ENCODE data around the gene PCDH15. TPM values are rescaled to one million over a fixed set of nuclear protein-coding genes. Genes with fewer than 3 reads are reported as not detected.

PCDH15 gene
- total and polyA plus RNA-seq, 2 donors: 0.09 to 0.14 TPM

- H3K27ac ChIP-seq (ENCODE audit: low read depth in 1 of 2, low read length in 1 of 2): no peak overlapping the region
- H3K36me3 ChIP-seq (ENCODE audit: control insufficient read depth in 2 of 2, insufficient read depth in 2 of 2, low read length in 1 of 2): no peaks in the 10 kb centered on the region
- WGBS: 91% methylated on average over 3 of the region's 3 CpGs
- H3K4me1 ChIP-seq (ENCODE audit: control insufficient read depth in 2 of 2, insufficient read depth in 2 of 2, low read length in 2 of 2): no peaks in the 10 kb centered on the region
- peaks cover 0 to 15% of the 10 kb centered on the region in 2 donors for H3K9me3 ChIP-seq (ENCODE audit: control insufficient read depth in 2 of 2, insufficient read depth in 1 of 2, low read length in 1 of 2)
- no peak overlapping the region for H3K4me3 ChIP-seq (ENCODE audit: low read length in 2 of 2)
- no peak for DNase-seq (ENCODE audit: low read depth in 6 of 9, low spot score in 9 of 9)
- H3K27me3 ChIP-seq (ENCODE audit: control insufficient read depth in 2 of 2, insufficient read depth in 1 of 2, low read length in 1 of 2): no peaks in the 10 kb centered on the region
These were observed 791.4 kb downstream of the PCDH15 start for GRCh38 chr10:54009672-54010071.

GRCh38 chr10:54002077-54002476 is 799.0 kb downstream of the PCDH15 start:
- WGBS: 95% methylated on average over 1 of the region's 1 CpG
- Histone ChIP-seq H3K27ac (ENCODE audit: low read depth in 1 of 2, low read length in 1 of 2) (no peak overlapping the region), H3K9me3 (ENCODE audit: control insufficient read depth in 2 of 2, insufficient read depth in 1 of 2, low read length in 1 of 2) (no peaks in the 10 kb centered on the region), H3K36me3 (ENCODE audit: control insufficient read depth in 2 of 2, insufficient read depth in 2 of 2, low read length in 1 of 2) (no peaks in the 10 kb centered on the region), H3K27me3 (ENCODE audit: control insufficient read depth in 2 of 2, insufficient read depth in 1 of 2, low read length in 1 of 2) (no peaks in the 10 kb centered on the region), H3K4me1 (ENCODE audit: control insufficient read depth in 2 of 2, insufficient read depth in 2 of 2, low read length in 2 of 2) (no peaks in the 10 kb centered on the region), H3K4me3 (ENCODE audit: low read length in 2 of 2) (no peak overlapping the region)
- no peak for DNase-seq (ENCODE audit: low read depth in 6 of 9, low spot score in 9 of 9)

GRCh38 chr10:53997953-53998352 is 803.1 kb downstream of the PCDH15 start:
- Histone ChIP-seq H3K27ac (ENCODE audit: low read depth in 1 of 2, low read length in 1 of 2) (no peak overlapping the region), H3K4me1 (ENCODE audit: control insufficient read depth in 2 of 2, insufficient read depth in 2 of 2, low read length in 2 of 2) (no peaks in the 10 kb centered on the region), H3K27me3 (ENCODE audit: control insufficient read depth in 2 of 2, insufficient read depth in 1 of 2, low read length in 1 of 2) (no peaks in the 10 kb centered on the region), H3K4me3 (ENCODE audit: low read length in 2 of 2) (no peak overlapping the region), H3K9me3 (ENCODE audit: control insufficient read depth in 2 of 2, insufficient read depth in 1 of 2, low read length in 1 of 2) (no peaks in the 10 kb centered on the region), H3K36me3 (ENCODE audit: control insufficient read depth in 2 of 2, insufficient read depth in 2 of 2, low read length in 1 of 2) (no peaks in the 10 kb centered on the region)
- DNase-seq (ENCODE audit: low read depth in 6 of 9, low spot score in 9 of 9): no peak
- 68% methylated on average over 2 of the region's 2 CpGs for WGBS

GRCh38 chr10:53990799-53991238 is 810.2 kb downstream of the PCDH15 start:
- no peak overlapping the region for H3K4me3 ChIP-seq (ENCODE audit: low read length in 2 of 2)
- no peaks in the 10 kb centered on the region for H3K27me3 ChIP-seq (ENCODE audit: control insufficient read depth in 2 of 2, insufficient read depth in 1 of 2, low read length in 1 of 2)
- no peak for DNase-seq (ENCODE audit: low read depth in 6 of 9, low spot score in 9 of 9)
- WGBS: 97% methylated on average over 28 of the region's 28 CpGs
- H3K36me3 ChIP-seq (ENCODE audit: control insufficient read depth in 2 of 2, insufficient read depth in 2 of 2, low read length in 1 of 2): no peaks in the 10 kb centered on the region
- no peak overlapping the region for H3K27ac ChIP-seq (ENCODE audit: low read depth in 1 of 2, low read length in 1 of 2)
- peaks cover 0 to 9% of the 10 kb centered on the region in 2 donors for H3K9me3 ChIP-seq (ENCODE audit: control insufficient read depth in 2 of 2, insufficient read depth in 1 of 2, low read length in 1 of 2)
- no peaks in the 10 kb centered on the region for H3K4me1 ChIP-seq (ENCODE audit: control insufficient read depth in 2 of 2, insufficient read depth in 2 of 2, low read length in 2 of 2)

- H3K9me3 ChIP-seq (ENCODE audit: control insufficient read depth in 2 of 2, insufficient read depth in 1 of 2, low read length in 1 of 2): no peaks in the 10 kb centered on the region
- H3K4me3 ChIP-seq (ENCODE audit: low read length in 2 of 2): no peak overlapping the region
- no peaks in the 10 kb centered on the region for H3K27me3 ChIP-seq (ENCODE audit: control insufficient read depth in 2 of 2, insufficient read depth in 1 of 2, low read length in 1 of 2)
- DNase-seq (ENCODE audit: low read depth in 6 of 9, low spot score in 9 of 9): no peak
- WGBS: 92% methylated on average over 3 of the region's 3 CpGs
- H3K36me3 ChIP-seq (ENCODE audit: control insufficient read depth in 2 of 2, insufficient read depth in 2 of 2, low read length in 1 of 2): no peaks in the 10 kb centered on the region
- H3K4me1 ChIP-seq (ENCODE audit: control insufficient read depth in 2 of 2, insufficient read depth in 2 of 2, low read length in 2 of 2): no peaks in the 10 kb centered on the region
- no peak overlapping the region for H3K27ac ChIP-seq (ENCODE audit: low read depth in 1 of 2, low read length in 1 of 2)
These were observed 817.6 kb downstream of the PCDH15 start for GRCh38 chr10:53983431-53983830.

GRCh38 chr10:53980210-53980609 is 820.8 kb downstream of the PCDH15 start:
- Histone ChIP-seq H3K4me1 (ENCODE audit: control insufficient read depth in 2 of 2, insufficient read depth in 2 of 2, low read length in 2 of 2) (no peaks in the 10 kb centered on the region), H3K27me3 (ENCODE audit: control insufficient read depth in 2 of 2, insufficient read depth in 1 of 2, low read length in 1 of 2) (no peaks in the 10 kb centered on the region), H3K27ac (ENCODE audit: low read depth in 1 of 2, low read length in 1 of 2) (no peak overlapping the region), H3K36me3 (ENCODE audit: control insufficient read depth in 2 of 2, insufficient read depth in 2 of 2, low read length in 1 of 2) (no peaks in the 10 kb centered on the region), H3K4me3 (ENCODE audit: low read length in 2 of 2) (no peak overlapping the region), H3K9me3 (ENCODE audit: control insufficient read depth in 2 of 2, insufficient read depth in 1 of 2, low read length in 1 of 2) (peaks cover 0 to 5% of the 10 kb centered on the region in 2 donors)
- WGBS: 92% methylated on average over 3 of the region's 3 CpGs
- no peak for DNase-seq (ENCODE audit: low read depth in 6 of 9, low spot score in 9 of 9)

- 75% methylated on average over 3 of the region's 3 CpGs for WGBS
- no peak overlapping the region for H3K4me3 ChIP-seq (ENCODE audit: low read length in 2 of 2)
- DNase-seq (ENCODE audit: low read depth in 6 of 9, low spot score in 9 of 9): no peak
- no peaks in the 10 kb centered on the region for H3K36me3 ChIP-seq (ENCODE audit: control insufficient read depth in 2 of 2, insufficient read depth in 2 of 2, low read length in 1 of 2)
- peaks cover 0 to 5% of the 10 kb centered on the region in 2 donors for H3K9me3 ChIP-seq (ENCODE audit: control insufficient read depth in 2 of 2, insufficient read depth in 1 of 2, low read length in 1 of 2)
- no peaks in the 10 kb centered on the region for H3K27me3 ChIP-seq (ENCODE audit: control insufficient read depth in 2 of 2, insufficient read depth in 1 of 2, low read length in 1 of 2)
- H3K27ac ChIP-seq (ENCODE audit: low read depth in 1 of 2, low read length in 1 of 2): no peak overlapping the region
- no peaks in the 10 kb centered on the region for H3K4me1 ChIP-seq (ENCODE audit: control insufficient read depth in 2 of 2, insufficient read depth in 2 of 2, low read length in 2 of 2)
These were observed 822.7 kb downstream of the PCDH15 start for GRCh38 chr10:53978301-53978700.

GRCh38 chr10:53977267-53977666 is 823.8 kb downstream of the PCDH15 start:
- no peaks in the 10 kb centered on the region for H3K27me3 ChIP-seq (ENCODE audit: control insufficient read depth in 2 of 2, insufficient read depth in 1 of 2, low read length in 1 of 2)
- H3K36me3 ChIP-seq (ENCODE audit: control insufficient read depth in 2 of 2, insufficient read depth in 2 of 2, low read length in 1 of 2): no peaks in the 10 kb centered on the region
- no peak overlapping the region for H3K27ac ChIP-seq (ENCODE audit: low read depth in 1 of 2, low read length in 1 of 2)
- WGBS: 94% methylated on average over 2 of the region's 2 CpGs
- no peaks in the 10 kb centered on the region for H3K4me1 ChIP-seq (ENCODE audit: control insufficient read depth in 2 of 2, insufficient read depth in 2 of 2, low read length in 2 of 2)
- DNase-seq (ENCODE audit: low read depth in 6 of 9, low spot score in 9 of 9): no peak
- H3K9me3 ChIP-seq (ENCODE audit: control insufficient read depth in 2 of 2, insufficient read depth in 1 of 2, low read length in 1 of 2): peaks cover 0 to 5% of the 10 kb centered on the region in 2 donors
- H3K4me3 ChIP-seq (ENCODE audit: low read length in 2 of 2): no peak overlapping the region

GRCh38 chr10:53957401-53957800 is 843.6 kb downstream of the PCDH15 start:
- Histone ChIP-seq H3K9me3 (ENCODE audit: control insufficient read depth in 2 of 2, insufficient read depth in 1 of 2, low read length in 1 of 2) (peaks cover 0 to 6% of the 10 kb centered on the region in 2 donors), H3K27me3 (ENCODE audit: control insufficient read depth in 2 of 2, insufficient read depth in 1 of 2, low read length in 1 of 2) (no peaks in the 10 kb centered on the region), H3K36me3 (ENCODE audit: control insufficient read depth in 2 of 2, insufficient read depth in 2 of 2, low read length in 1 of 2) (no peaks in the 10 kb centered on the region), H3K27ac (ENCODE audit: low read depth in 1 of 2, low read length in 1 of 2) (no peak overlapping the region), H3K4me3 (ENCODE audit: low read length in 2 of 2) (no peak overlapping the region), H3K4me1 (ENCODE audit: control insufficient read depth in 2 of 2, insufficient read depth in 2 of 2, low read length in 2 of 2) (no peaks in the 10 kb centered on the region)
- WGBS: 96% methylated on average over 3 of the region's 3 CpGs
- no peak for DNase-seq (ENCODE audit: low read depth in 6 of 9, low spot score in 9 of 9)

GRCh38 chr10:53955091-53955490 is 845.9 kb downstream of the PCDH15 start:
- Histone ChIP-seq H3K27me3 (ENCODE audit: control insufficient read depth in 2 of 2, insufficient read depth in 1 of 2, low read length in 1 of 2) (no peaks in the 10 kb centered on the region), H3K9me3 (ENCODE audit: control insufficient read depth in 2 of 2, insufficient read depth in 1 of 2, low read length in 1 of 2) (peaks cover 0 to 15% of the 10 kb centered on the region in 2 donors), H3K4me1 (ENCODE audit: control insufficient read depth in 2 of 2, insufficient read depth in 2 of 2, low read length in 2 of 2) (no peaks in the 10 kb centered on the region), H3K4me3 (ENCODE audit: low read length in 2 of 2) (no peak overlapping the region), H3K36me3 (ENCODE audit: control insufficient read depth in 2 of 2, insufficient read depth in 2 of 2, low read length in 1 of 2) (no peaks in the 10 kb centered on the region), H3K27ac (ENCODE audit: low read depth in 1 of 2, low read length in 1 of 2) (no peak overlapping the region)
- DNase-seq (ENCODE audit: low read depth in 6 of 9, low spot score in 9 of 9): no peak
- 97% methylated on average over 6 of the region's 6 CpGs for WGBS

Data from thymus (tissue), 11 donors.